ENCODE measurements around the gene ARL6IP5. TPM values are rescaled to one million over a fixed set of nuclear protein-coding genes. Genes with fewer than 3 reads are reported as not detected.

Gene ARL6IP5
- total RNA-seq, 1 experiment from 2014 or later: 16.9 TPM

GRCh38 chr3:69118555-69118954, 33.8 kb downstream of the ARL6IP5 start:
- H2BK15ac ChIP-seq (ENCODE audit: low read depth, low read length): no peak overlapping the region
- Mint-ChIP-seq H3K36me3 (ENCODE audit: insufficient read depth in 1 of 3, low read depth in 3 of 3) (no peaks in the 10 kb centered on the region), H3K4me1 (peaks cover 0 to 6% of the 10 kb centered on the region in 2 experiments; a peak in 2 of 4 replicates), H3K4me3 (no peak overlapping the region), H3K27me3 (ENCODE audit: low read depth) (no peaks in the 10 kb centered on the region), H3K9me3 (no peaks in the 10 kb centered on the region), H3K27ac (no peak overlapping the region)
- no peak overlapping the region for H3K9ac ChIP-seq (ENCODE audit: extremely low read depth, insufficient read length, low read length)
- H4K20me1 ChIP-seq (ENCODE audit: control insufficient read depth, insufficient read depth, insufficient read length): no peaks in the 10 kb centered on the region
- H3K4me2 ChIP-seq (ENCODE audit: insufficient read depth, insufficient read length, low read length): no peak overlapping the region
- no peak overlapping the region for H2BK120ac ChIP-seq (ENCODE audit: low read depth, low read length, poor library complexity, severe bottlenecking)
- no peak overlapping the region for H3K23ac ChIP-seq (ENCODE audit: insufficient read length, low read depth, low read length)
- H3K23me2 ChIP-seq (ENCODE audit: insufficient read length, low read depth, low read length, poor library complexity, severe bottlenecking): no peaks in the 10 kb centered on the region
- DNase-seq: no peak
- H3K14ac ChIP-seq (ENCODE audit: insufficient read depth, low read length): no peak overlapping the region
- TF ChIP-seq, protein P1, sequence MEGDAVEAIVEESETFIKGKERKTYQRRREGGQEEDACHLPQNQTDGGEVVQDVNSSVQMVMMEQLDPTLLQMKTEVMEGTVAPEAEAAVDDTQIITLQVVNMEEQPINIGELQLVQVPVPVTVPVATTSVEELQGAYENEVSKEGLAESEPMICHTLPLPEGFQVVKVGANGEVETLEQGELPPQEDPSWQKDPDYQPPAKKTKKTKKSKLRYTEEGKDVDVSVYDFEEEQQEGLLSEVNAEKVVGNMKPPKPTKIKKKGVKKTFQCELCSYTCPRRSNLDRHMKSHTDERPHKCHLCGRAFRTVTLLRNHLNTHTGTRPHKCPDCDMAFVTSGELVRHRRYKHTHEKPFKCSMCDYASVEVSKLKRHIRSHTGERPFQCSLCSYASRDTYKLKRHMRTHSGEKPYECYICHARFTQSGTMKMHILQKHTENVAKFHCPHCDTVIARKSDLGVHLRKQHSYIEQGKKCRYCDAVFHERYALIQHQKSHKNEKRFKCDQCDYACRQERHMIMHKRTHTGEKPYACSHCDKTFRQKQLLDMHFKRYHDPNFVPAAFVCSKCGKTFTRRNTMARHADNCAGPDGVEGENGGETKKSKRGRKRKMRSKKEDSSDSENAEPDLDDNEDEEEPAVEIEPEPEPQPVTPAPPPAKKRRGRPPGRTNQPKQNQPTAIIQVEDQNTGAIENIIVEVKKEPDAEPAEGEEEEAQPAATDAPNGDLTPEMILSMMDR (conservative IDR thresholded peaks at IDR 0.05): no peak
- no peak overlapping the region for H3K18ac ChIP-seq (ENCODE audit: insufficient read length, low read depth, low read length)
- H4K91ac ChIP-seq (ENCODE audit: insufficient read length, low read depth, low read length): no peak overlapping the region
- no peak overlapping the region for H4K5ac ChIP-seq (ENCODE audit: insufficient read length, low read depth, low read length)
- no peak overlapping the region for H4K8ac ChIP-seq (replicated peaks; ENCODE audit: insufficient read length, low read depth, low read length)
- no peak overlapping the region for H3K56ac ChIP-seq (ENCODE audit: insufficient read length, low read depth, low read length)
- whole genome bisulfite sequencing (ENCODE audit: extremely low coverage, insufficient read length, low lambda C conversion rate): no CpG with 5 or more reads among the region's 12 CpGs
- no peaks in the 10 kb centered on the region for H3K9me3 ChIP-seq (ENCODE audit: control insufficient read depth, low read depth, low read length)
- no peak overlapping the region for H3T11ph ChIP-seq (ENCODE audit: low read length)
- no peak overlapping the region for H2BK20ac ChIP-seq (ENCODE audit: low read depth, low read length, poor library complexity, severe bottlenecking)
- no peak overlapping the region for H2BK5ac ChIP-seq (ENCODE audit: insufficient read length, low read length)
- no peak overlapping the region for H2BK12ac ChIP-seq (ENCODE audit: insufficient read length, low read depth, low read length)
- H3K27me3 ChIP-seq (ENCODE audit: insufficient read depth, low read length): no peaks in the 10 kb centered on the region
- no peak overlapping the region for H2AK5ac ChIP-seq (ENCODE audit: insufficient read length, low read length)
- no peak overlapping the region for H3K4ac ChIP-seq (ENCODE audit: low read depth, low read length)
- H2AFZ ChIP-seq (ENCODE audit: low read length): no peak overlapping the region
- no peak overlapping the region for H3K27ac ChIP-seq (ENCODE audit: insufficient read length, low read depth, low read length)
- no peaks in the 10 kb centered on the region for H3K79me1 ChIP-seq (ENCODE audit: insufficient read depth, low read depth, low read length, poor library complexity, severe bottlenecking)
- no peaks in the 10 kb centered on the region for H3K79me2 ChIP-seq (ENCODE audit: insufficient read depth, low read length)
- H3K4me1 ChIP-seq (ENCODE audit: insufficient read depth, low read length): no peaks in the 10 kb centered on the region; the same call in 1 of the 2 replicates

Measured in H9 (cell line).